Sigmoid colon (tissue), 7 donors: ENCODE measurements around the gene DOCK1. TPM values are rescaled to one million over a fixed set of nuclear protein-coding genes. Genes with fewer than 3 reads are reported as not detected.

Experiments used
- DNase-seq: peaks from one replicate; pipeline ENCODE4 v3.0.0-alpha.2; 2019
- H3K27ac ChIP-seq, 4 donors: fragments of 200-600 bp; sonication (generic); one replicate each; pipeline ENCODE4 v1.5.1; 2016 to 2019; ENCODE audit warnings: mild to moderate bottlenecking in 1 of 4
- H3K27me3 ChIP-seq, 3 donors: fragments of 200-600 bp; sonication (generic); one replicate each; pipeline ENCODE4 v1.5.1; 2019; ENCODE audit warnings: mild to moderate bottlenecking in 1 of 3
- H3K36me3 ChIP-seq, 4 donors: fragments of 200-600 bp; sonication (generic); one replicate each; pipeline ENCODE4 v1.5.1; 2016 to 2019
- H3K4me1 ChIP-seq, 4 donors: fragments of 200-600 bp; sonication (generic); one replicate each; pipeline ENCODE4 v1.5.1; 2017 to 2019
- H3K4me3 ChIP-seq, 4 donors: fragments of 200-600 bp; sonication (generic); one replicate each; pipeline ENCODE4 v1.5.1; 2017 to 2019; ENCODE audit warnings: mild to moderate bottlenecking in 2 of 4, moderate library complexity in 1 of 4
- H3K9me3 ChIP-seq, 4 donors: fragments of 200-600 bp in 3 of 4; sonication (generic) in 3 of 4; one replicate each; pipeline versions ENCODE4 v1.5.1 to v1.6.1; 2013 to 2019
- CTCF ChIP-seq, 4 experiments: fragments of 450-650 bp in 3 of 4; fragments of 200-600 bp in 1 of 4; IDR thresholded peaks; one replicate each; pipeline ENCODE4 v1.5.1; 2016 to 2019; ENCODE audit warnings: antibody characterized with exemption in 4 of 4, mild to moderate bottlenecking in 3 of 4, moderate library complexity in 2 of 4
- EP300 ChIP-seq, 4 donors: sonication (generic); formaldehyde crosslinking; IDR thresholded peaks; one replicate each; pipeline ENCODE4 v1.6.1; 2017; ENCODE audit warnings: antibody characterized with exemption in 4 of 4
- POLR2A ChIP-seq, 2 donors: fragments of 450-650 bp; IDR thresholded peaks; one replicate each; pipeline ENCODE4 v1.6.1; 2016; ENCODE audit warnings: antibody characterized with exemption in 2 of 2, mild to moderate bottlenecking in 2 of 2, moderate library complexity in 2 of 2
- POLR2AphosphoS5 ChIP-seq, 4 donors: sonication (generic); formaldehyde crosslinking; IDR thresholded peaks; one replicate each; pipeline ENCODE4 v1.6.1; 2017; ENCODE audit warnings: antibody characterized with exemption in 4 of 4
- WGBS, 2 donors: extraction: QIAGEN DNeasy Blood & Tissue Kit; methylation state at CpG; one replicate each; pipeline ENCODE4 v1.1.7; 2013; 5-methylcytosine and 5-hydroxymethylcytosine counted together
- intact Hi-C: fragments of 100-400 bp; cut with DNase I; formaldehyde crosslinking; loops from one replicate; pipeline ENCODE4 v1.15.1; 2023
- polyA plus RNA-seq, 3 donors: library from polyadenylated mRNA; stranded (reverse); fragments of 200-250 nt; gene quantifications; one replicate each; pipeline ENCODE4 v1.2.3, GENCODE V29; 2013
- total RNA-seq, 4 donors: library from RNA; depleted of rRNA; stranded (reverse); fragments of >200 nt; gene quantifications; one replicate each; pipeline ENCODE4 v1.1.0, GENCODE V29; 2016
- donor health status: healthy with polysubstance abuse.
- donor health status: Bipolar disorder and iron deficiency.
- donor health status: healthy.

DOCK1 gene
- total and polyA plus RNA-seq, 7 donors = 15.0 to 53.7 (median 40.2) TPM

GRCh38 chr10:126927799-126928198 lies 22.6 kb downstream of the DOCK1 start:
- peaks cover 0 to 41% (median 23%) of the 10 kb centered on the region in 4 donors for H3K4me1 ChIP-seq
- no peak overlapping the region for H3K4me3 ChIP-seq
- H3K36me3 ChIP-seq = peaks cover 0 to 24% (median 0%) of the 10 kb centered on the region in 4 donors
- H3K27me3 ChIP-seq = no peaks in the 10 kb centered on the region
- no peak for DNase-seq
- 96% methylated on average over 13 of the region's 13 CpGs for WGBS, 2 donors
- no peaks in the 10 kb centered on the region for H3K9me3 ChIP-seq
- H3K27ac ChIP-seq = no peak overlapping the region
- TF ChIP-seq POLR2A (IDR thresholded peaks at IDR 0.05) (no peak), EP300 (IDR thresholded peaks at IDR 0.05) (no peak), CTCF (IDR thresholded peaks at IDR 0.05) (no peak)
- intact Hi-C loops = no loop called here

DNA sequence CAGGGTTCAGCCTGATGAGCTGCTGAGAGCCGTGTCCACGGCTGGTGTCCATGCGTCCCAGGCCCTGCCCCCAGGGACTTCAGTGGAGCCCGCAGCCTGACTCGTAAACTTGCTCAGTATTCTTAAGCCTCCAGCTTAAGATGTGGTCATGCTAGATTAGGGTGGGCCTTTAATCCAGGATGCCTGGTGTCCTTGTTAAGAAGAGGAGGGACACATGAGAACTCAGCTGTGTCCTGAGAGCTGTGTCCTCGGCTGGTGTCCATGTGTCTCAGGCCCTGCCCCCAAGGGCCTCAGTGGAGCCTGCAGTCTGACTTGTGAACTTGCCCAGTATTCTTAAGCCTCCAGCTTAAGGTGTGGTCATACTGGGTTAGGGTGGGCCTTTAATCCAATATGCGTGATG lies 23.0 kb downstream of the DOCK1 start:
- Histone ChIP-seq H3K4me1 (peaks cover 0 to 46% (median 26%) of the 10 kb centered on the region in 4 donors), H3K27me3 (no peaks in the 10 kb centered on the region)
- WGBS, 2 donors = 93 to 98% methylated on average over 7 of the region's 7 CpGs

GRCh38 chr10:126929391-126929790 lies 24.2 kb downstream of the DOCK1 start:
- Histone ChIP-seq H3K27me3 (no peaks in the 10 kb centered on the region), H3K4me3 (no peak overlapping the region), H3K4me1 (peaks cover 0 to 45% (median 27%) of the 10 kb centered on the region in 4 donors), H3K9me3 (no peaks in the 10 kb centered on the region), H3K36me3 (peaks cover 0 to 24% (median 0%) of the 10 kb centered on the region in 4 donors), H3K27ac (no peak overlapping the region)
- intact Hi-C loops = no loop called here
- TF ChIP-seq POLR2A (IDR thresholded peaks at IDR 0.05) (no peak), POLR2AphosphoS5 (IDR thresholded peaks at IDR 0.05) (no peak), EP300 (IDR thresholded peaks at IDR 0.05) (no peak), CTCF (IDR thresholded peaks at IDR 0.05) (no peak)
- WGBS, 2 donors = 85 to 89% methylated on average over 8 of the region's 8 CpGs
- DNase-seq = no peak

More for the DNA sequence above, 23.0 kb downstream of the DOCK1 start:
- intact Hi-C loops = no loop called here
- TF ChIP-seq POLR2AphosphoS5 (IDR thresholded peaks at IDR 0.05) (no peak), EP300 (IDR thresholded peaks at IDR 0.05) (no peak), CTCF (IDR thresholded peaks at IDR 0.05) (no peak), POLR2A (IDR thresholded peaks at IDR 0.05) (no peak)
- peaks cover 0 to 24% (median 0%) of the 10 kb centered on the region in 4 donors for H3K36me3 ChIP-seq
- H3K9me3 ChIP-seq = no peaks in the 10 kb centered on the region
- H3K4me3 ChIP-seq = no peak overlapping the region
- no peak overlapping the region for H3K27ac ChIP-seq
- no peak for DNase-seq

DNA sequence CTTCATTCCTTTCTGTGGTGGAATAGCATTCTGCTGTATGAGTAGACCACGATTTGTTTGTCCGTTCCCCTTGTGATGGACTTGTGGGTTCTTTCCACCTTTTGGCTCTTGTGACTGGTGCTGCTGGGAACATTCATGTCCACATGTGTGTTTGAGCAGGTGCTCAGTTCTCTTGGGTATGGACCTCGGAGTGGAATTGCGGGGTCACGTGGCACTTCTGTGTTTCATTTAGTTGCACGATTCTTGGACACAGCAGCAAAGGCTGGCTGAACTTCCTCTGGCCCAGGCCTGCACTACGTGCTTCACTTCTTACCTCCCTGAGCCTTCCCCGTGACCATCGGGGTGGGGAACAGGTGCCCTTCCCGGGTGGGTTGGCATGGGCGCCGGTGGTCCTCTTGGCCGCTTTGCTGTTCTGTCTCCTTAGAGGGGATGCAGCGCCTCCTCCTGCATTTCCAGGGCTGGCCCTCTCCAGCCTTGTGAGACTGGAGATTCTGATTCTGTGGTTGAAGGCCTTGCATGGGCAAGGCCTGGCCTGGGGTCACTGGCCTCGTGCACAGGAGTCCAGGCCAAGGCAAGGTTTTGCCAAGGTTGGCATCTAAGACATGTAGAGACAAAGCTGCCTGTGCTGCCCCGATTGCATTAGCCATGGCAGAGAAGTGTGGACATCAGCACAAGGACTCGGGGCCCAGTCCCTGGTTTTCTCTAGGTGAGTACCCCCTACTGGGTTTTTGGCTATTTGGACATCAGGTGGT lies 25.1 kb downstream of the DOCK1 start:
- intact Hi-C loops = no loop called here
- no peaks in the 10 kb centered on the region for H3K27me3 ChIP-seq
- DNase-seq = no peak
- peak overlapping the region in 3 of 4 donors; percentile 53 to 62 (median 56) for H3K27ac ChIP-seq
- WGBS, 2 donors = 87% methylated on average over 17 of the region's 17 CpGs
- peaks cover 0 to 40% (median 30%) of the 10 kb centered on the region in 4 donors for H3K4me1 ChIP-seq
- H3K9me3 ChIP-seq = no peaks in the 10 kb centered on the region
- peaks cover 0 to 24% (median 0%) of the 10 kb centered on the region in 4 donors for H3K36me3 ChIP-seq
- no peak overlapping the region for H3K4me3 ChIP-seq
- TF ChIP-seq CTCF (IDR thresholded peaks at IDR 0.05) (no peak), EP300 (IDR thresholded peaks at IDR 0.05) (no peak), POLR2A (IDR thresholded peaks at IDR 0.05) (no peak), POLR2AphosphoS5 (IDR thresholded peaks at IDR 0.05) (no peak)
